Left renal cortex interstitium (tissue), 4 donors: ENCODE results near the gene BMP6. TPM values are rescaled to one million over a fixed set of nuclear protein-coding genes. Genes with fewer than 3 reads are reported as not detected.

Experiments used
- DNase-seq, 4 donors: peaks; one replicate each; pipeline ENCODE4 v3.0.0-alpha.2; 2013; ENCODE audit warnings: low read depth in 4 of 4, low spot score in 2 of 4, missing footprints in 1 of 4
- polyA plus RNA-seq, 4 donors: library from polyadenylated mRNA; unstranded; fragments of 120-200 nt; gene quantifications; one replicate each; pipeline ENCODE4 v1.2.1, GENCODE V29; 2013; ENCODE audit not compliant: insufficient read length in 4 of 4

The BMP6 gene
- polyA plus RNA-seq, 4 donors = 6.1 to 7.4 (median 7.1) TPM

DNA sequence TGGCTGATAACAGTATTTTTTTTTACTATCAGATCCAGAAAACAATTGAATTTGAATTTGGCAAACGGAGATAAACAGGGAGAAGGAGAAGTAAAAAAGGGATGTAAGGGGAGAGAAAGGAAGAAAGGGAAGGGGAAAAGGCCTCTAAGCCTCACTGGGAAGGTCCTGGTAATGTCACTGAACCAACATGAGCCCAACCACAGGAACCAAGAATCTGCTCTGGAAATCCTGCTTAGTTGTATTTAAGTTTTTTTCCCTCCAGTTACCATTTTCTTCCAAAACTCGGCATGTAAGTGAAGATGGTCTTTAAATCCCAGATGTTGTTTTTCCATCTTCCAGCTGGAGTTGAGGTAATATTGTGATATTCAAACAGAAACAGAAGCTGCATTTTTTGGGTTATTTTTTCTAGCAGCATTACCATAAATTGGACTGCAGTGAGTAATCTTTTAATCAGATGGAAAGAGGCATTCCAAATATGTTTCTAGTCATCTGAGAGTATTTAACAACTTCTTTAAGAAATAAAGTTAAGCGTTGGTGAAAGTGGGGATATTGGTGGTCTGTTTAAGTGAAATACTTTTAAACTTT, 93.6 kb downstream of the BMP6 start:
- no peak for DNase-seq

DNA sequence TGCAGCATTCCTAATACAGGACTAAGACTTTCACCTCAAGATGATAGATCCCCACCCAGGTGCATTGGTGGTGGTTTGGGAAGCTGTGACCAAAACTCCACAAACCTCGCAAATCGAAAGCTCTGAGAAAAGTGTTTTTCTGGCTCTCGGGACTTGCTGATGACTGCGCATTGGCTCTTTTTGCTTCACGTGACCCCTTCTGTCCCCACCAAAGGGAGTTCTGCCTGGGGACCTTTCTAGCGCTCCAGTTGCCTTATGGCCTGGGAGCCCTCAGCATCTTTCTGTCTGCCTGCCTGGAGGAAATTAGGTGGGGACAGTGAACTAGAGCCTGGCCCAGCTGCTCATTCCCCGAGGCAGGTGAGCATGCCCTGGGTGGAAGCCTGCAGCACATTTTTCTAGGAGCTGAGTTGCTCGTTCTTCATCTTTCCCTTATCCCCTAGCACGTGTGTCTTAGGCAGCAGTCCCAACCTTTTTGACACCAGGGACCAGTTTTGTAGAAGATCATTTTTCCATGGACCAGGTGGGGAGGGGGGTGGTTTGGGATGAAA, 94.5 kb downstream of the BMP6 start:
- DNase-seq = no peak

DNA sequence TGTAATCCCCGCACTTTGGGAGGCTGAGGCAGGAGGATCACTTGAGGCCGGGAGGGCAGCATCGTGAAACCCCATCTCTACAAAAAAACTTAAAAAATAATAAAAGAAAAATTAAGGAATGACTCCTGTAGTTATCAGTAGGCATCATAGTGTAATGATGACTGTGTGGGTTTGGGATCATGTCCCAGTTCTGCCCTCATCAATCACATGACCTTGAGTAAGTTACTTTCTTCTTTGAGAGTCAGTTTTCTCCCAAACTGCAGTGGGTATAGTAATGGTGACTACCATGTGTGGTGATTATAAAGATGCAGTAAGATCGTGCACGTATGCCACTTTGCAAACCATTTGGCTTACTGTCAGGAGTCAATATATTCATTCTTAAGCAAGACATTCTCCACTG, 95.5 kb downstream of the BMP6 start:
- no peak for DNase-seq

DNA sequence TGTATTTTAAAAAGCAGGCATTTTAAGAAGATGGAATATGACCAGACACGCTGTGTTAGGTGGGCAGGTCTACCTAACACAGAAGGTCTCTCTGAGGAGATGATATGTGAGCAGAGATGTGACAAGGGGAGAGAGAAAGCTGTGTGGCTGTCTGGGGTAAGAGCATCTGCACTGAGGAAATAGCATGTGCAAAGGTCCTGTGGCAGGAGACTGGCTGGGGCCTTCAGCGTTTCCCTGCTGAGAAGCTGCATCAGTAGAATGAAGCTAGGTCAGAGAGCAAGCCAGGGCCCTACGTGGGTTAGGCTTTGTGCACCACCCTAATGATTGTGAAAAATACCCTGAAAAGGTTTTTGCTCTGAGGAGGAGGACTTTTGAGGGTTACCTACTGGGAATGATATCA, 97.7 kb downstream of the BMP6 start:
- no peak for DNase-seq

DNA sequence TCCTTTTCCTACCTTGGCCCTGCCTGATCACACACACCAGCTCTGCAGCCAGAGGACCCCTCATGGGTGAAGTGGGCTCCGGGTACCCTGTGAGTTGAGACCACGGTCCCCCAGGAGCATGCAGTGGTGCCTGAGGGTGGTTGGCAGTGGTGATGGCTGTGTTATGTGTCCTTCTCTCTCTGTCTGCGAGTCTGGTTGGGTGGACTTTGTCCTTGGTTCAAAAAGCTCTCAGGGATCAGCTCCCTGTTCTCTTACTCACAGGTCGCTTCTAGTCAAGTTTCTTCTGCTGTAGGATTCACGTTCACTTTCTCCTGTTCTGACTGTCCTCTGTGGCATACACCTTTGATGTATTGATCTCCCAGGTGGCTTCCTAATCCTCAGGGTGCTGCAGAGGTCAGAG, 100.1 kb downstream of the BMP6 start:
- DNase-seq = no peak

DNA sequence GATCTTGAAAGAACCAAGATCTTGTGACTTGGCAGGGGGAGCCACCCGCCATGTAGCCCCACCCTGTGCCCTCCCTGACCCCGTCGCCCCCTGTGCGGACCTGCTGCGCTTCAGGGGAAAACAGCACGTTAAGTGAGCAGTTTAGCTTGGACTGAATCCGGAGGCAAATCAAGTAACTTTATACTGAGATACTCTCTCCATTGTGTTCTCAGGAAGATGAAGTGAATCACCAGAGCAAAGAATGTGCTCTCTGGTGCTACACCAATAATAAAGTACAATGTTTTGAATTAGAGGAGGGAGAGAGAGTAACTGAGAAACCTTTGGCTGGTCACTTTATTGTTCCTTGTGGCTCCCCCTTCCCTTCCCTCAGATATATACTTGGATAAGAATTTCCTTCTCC, 101.2 kb downstream of the BMP6 start:
- DNase-seq = no peak

DNA sequence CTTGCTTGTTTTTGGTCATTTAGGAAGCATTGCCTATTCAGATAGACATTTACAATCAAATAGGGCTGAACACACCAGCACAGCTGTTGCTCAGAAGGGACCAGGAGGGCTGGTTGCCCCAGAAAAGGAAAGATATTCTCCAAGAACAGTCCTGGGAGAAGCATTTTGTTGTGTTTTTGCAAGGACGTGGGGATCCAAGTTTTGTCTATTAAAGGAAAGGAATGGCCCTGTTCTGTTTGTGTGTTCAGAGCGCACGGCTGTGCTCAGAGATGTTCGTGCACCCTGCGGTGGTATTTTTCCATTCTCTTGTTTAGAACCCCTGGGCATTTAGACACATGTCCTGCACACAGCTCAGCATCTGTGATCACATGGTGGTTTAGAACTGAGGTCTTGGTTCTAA, 102.2 kb downstream of the BMP6 start:
- no peak for DNase-seq

DNA sequence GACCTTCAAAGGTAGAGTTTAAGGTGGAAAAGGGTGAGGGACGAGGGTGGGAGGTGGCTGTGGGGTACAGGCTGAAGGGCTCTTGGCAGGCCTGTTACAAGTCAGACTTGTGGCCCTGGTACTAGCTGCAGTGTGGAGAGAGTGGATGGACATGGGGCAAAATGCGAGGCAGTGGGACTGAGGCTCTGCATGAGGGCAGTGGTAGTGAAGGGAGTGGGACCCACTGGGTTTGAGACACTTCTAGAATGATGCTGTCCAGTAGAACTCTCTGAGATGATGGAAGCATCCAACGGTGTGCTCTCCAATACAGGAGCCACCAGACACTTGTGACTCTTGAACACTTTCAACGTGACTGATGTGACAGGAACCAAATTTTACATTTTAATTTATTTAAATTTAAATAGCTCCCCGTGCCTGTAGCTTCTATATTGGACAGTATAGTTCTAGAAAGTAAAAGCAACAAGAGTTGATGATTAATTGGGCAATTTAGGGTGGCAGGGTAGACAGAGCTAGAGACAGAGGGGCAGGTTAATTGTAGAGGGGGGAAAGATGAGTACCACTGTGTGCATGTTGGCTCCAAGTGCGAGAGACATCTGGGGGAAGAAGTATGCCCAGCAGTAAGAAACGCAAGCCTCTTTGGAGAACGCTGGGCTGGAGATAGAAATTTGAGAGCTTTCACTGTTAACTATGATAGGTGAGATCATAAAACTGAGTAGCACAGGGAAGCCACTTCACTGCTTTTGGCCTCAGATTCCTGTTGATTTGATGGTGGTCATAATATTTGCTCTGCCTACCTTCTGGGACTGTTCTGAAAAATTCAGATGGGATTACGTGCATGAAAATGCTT, 107.2 kb downstream of the BMP6 start:
- DNase-seq = no peak

DNA sequence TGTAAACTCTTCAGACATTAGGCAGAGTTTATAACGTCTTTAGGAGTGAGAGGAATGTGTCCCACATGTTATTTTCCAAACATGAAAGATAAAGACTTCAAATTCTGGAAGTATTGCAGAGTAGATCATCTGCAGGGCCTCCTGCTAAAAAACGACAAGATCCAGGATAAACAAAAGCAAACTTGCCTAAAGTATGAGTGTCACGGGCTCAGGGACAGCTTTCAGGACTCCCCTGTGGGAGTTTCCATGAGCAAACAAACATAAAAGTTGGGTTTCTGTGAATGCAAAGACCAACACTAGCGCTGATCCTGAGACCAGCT, 107.8 kb downstream of the BMP6 start:
- DNase-seq = no peak

DNA sequence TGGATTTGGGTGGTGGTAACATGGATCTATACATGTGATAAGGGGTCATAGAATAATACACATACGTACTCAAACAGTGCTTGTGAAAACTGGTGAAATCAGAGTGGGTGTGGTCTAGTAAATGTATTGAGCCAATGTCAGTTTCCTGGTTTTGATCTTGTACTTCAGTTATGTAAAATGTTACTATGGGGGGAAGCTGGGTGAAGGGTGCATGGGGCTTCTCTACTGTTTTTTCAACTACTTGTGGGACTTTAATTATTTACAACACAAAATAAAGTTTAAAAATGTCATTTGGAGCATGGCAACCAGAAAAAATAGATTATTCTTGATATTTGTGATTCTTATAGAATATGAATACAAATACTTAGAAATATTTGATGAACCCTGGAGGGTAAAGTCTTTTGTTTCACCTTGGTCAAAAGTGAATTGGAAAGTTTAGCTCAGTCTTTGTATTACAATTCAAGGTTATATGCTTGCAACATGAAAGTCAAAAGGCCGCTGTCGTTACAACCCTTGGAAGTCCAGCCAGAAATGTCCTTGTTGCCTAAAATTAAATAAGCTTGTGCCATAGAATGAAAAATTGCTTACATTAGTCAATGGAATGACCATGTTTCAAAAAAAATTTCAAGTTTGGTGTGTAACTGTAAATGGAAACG, 110.6 kb downstream of the BMP6 start:
- DNase-seq = no peak

DNA sequence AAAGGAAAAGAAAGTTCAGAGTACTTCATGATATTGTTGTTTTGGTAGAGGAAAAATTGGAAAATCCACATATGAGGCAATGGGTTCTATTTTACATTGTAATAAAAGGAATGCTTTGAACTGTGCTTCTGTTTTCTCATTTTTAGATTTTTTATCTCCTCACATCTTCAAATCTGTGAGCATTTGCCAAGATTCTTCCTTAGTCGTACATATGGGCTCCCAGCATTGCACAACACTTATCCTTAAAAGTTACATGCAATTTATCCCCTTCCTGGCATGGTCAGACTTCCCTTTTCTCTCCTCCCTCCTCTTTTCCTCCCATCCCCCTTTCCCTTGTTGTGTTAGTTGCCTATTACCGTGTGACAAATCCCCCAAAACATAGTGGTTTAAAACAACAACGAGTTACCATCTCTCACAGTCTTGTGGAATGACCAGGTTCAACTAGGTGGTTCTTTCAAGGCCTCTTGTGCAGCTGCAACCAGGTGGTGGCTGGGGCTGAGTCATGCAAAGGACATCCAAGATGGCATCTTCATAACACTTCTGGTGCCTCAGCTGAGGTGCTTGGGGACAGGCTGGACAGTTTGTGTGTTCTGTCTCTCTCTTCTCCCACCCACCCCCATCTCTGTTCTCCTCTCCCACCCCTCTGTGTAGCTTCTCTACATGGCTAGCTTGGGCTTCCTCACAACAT, 116.0 kb downstream of the BMP6 start:
- no peak for DNase-seq

DNA sequence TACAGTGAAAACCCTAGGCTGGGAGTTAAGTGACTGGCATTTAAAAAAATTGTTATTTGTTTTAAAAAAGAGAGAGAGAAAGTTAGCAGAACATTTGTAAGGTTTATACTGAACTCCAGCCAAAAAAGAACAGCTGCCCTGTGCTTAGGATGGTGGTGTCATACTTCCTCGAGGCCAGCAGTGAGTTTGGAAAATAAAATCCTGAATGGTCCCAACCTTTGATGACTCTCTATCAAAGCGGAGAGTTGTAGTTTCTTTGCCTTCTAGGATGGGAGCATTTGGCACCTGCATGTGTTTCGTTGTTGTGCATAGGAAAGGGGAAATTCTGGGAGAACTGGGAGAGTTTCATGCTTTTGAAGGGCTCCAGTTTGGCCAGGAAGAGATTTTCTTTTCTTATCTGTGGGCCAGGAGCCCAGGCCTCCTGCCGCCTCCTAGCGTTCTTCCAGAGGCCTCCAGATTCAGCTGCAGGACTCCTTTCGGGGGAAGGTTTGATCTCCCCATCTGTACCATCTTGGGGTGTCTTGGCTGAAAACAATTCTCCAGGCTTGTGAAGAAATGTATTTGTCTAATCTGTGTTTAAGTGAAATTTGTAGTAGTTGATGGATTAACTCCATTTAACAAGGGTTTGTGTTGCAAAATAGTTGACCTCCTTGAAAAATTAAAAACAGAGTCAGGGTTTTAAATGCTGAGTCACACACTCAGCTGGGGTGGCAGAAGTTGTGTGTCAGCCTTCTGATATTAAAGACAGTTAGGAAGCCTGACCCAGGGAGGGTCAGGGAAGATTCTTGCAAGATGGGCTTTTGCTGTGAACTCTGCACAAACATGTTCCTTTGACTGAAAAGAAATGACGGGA, 121.3 kb downstream of the BMP6 start:
- DNase-seq = no peak

DNA sequence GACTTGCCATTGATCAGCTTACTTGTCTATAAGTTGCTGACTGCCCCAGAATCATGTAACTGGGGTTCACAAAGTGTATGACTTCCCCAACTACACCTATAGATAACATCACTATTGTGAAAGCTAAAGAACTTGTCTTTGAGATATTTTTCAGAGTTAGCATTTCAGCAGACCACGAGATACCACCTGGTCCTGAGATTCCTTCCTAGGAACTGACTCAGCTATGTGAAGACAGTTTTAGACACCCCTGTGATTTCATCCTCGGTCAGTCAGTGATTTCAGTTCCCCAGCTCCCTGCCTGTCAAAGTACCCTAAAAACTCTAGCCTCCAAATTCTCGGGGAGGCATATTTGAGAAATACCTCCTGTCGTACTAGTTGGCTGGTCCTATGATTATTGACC, 122.3 kb downstream of the BMP6 start:
- no peak for DNase-seq

DNA sequence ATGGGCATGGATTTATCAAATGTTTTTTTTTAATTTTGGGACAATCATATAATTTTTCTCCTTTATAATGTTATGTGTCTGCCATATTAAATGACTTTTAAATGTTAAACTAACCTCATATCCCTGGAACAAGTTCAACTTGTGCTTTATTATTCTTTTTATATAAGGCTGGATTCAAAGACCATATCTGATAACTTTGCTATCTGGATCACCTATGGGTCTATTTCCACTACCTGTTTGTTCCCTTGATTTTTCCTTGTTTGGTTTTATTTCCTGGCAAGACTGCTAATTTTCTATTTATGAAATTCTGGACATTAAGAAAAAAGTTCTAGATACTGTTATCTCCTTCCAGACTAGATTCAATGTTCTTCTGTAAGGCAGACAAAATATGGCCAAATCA, 125.9 kb downstream of the BMP6 start:
- DNase-seq = no peak

DNA sequence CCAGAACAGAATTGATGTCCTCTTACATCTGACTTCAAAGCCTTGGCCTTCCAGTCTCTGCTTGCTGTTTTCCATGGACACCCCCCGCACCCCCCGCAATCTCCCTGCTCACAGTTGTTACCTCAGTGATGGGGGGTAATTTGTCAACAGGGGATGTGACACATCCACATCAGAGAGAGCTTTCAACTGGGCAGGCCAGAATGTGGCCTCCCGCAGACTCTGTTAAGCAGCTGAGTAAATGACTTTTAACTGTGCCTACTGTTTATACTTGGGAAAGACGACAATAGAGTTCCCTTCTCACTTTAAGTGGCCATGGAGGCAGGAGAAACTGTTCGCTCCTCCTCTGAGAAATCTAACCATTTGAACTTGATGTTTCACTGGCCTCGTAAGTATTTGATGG, 133.7 kb downstream of the BMP6 start:
- DNase-seq = no peak

DNA sequence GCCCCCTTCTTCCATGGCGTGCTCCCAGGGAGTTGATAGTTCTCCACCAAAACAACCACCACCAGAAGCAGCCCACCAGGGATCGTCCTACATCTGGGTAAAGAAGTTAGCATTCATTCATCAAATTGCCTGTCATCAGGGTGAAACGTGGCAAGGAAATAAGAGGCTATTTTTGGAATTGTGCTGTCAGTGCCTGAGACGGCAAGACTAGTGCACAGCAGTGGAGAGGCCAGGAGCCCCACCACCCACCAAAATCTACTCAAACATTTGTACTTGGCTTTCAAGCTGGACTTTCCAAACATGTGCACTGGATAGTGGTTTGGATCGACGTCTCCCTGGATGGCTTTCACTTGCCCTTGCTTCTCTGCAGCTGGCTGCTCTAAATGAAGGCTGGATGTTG, 139.9 kb downstream of the BMP6 start:
- no peak for DNase-seq

DNA sequence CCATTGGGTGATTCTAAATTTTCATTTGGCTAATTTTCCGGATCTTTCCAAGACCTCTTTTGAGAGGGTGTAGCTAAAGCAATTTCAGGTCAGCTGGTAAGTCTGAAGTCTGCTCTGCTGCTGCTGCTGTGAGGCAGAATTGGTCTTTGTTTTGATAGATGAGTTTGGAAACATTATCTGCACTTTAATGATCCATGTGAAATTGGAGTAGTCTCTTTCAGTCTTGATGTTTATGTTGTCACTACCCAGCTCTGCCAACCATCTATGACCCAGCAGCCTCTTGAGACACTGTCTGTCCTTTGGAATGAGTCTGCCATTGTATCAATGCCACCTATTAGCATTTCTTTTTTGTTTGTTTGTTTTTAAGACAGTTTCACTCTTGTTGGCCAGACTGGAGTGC, 140.6 kb downstream of the BMP6 start:
- peak in 3 of 4 donors; percentile 9 to 24 (median 20) for DNase-seq

DNA sequence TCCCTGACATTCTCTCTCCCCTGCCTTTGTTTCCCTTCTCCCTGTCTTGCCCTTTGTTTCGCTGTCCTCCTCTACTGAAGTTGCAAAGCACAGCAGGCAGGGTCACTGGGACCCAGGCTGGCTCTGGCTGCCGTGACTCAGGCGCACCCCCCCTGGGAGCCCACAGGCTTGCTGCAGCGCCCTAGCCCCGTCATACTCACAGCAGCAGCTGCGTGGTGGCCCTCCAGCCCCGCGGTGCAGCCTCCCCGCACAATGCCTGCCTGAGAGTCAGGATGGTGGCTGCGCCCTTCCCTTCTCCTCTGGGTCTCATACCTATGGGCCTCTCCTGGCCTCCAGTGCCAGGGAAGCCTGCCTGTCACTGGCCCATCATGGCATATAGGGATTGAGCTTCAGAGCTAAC, 143.0 kb downstream of the BMP6 start:
- no peak for DNase-seq

DNA sequence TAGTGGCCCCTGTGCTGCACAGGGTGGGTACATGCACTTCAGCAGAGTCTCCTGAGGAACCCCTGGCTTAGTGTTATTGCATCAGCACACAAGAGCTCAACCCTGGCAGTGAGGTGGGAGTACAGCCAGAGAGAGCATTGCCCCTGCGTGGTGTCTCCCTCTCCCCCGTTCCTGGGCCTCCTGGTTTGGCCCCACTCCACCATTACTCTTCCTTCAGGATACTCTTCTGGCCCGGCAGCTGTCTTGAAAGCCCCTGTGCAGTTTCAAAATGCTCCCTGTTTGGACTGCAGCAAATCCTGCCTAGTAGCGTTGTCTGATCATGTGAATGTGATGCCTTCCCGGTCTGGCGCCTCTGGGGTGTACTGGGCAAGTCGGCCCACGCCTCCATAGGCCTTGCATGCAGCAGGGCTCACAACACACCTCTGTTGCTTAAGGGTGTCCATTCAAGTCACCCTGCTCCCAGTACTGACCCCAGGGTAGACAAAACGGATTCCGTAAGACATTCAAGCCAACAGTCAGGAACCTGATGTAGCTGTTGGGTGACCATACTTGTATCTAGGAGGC, 152.6 kb downstream of the BMP6 start:
- DNase-seq = no peak

DNA sequence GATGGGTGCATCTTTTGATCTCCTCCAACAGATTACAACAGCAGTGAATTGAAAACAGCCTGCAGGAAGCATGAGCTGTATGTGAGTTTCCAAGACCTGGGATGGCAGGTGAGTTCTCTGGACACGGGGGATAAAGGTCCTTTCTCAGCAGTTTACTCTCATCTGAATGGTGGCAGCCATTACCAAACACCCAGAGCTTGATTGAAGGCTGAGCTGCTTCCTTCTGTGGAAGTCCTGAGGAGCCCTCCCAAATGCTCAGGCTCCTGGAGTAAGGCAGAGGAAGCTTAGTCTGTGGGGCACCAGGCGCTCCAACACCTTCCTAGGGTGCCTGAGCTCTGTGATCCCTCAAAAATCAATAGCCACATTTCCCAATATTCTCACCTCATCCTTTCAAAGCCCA, 153.1 kb downstream of the BMP6 start:
- DNase-seq = no peak
